HepG2 (cell line): ENCODE measurements around the gene IRX5. TPM values are rescaled to one million over a fixed set of nuclear protein-coding genes. Genes with fewer than 3 reads are reported as not detected.

Experiments used
- ATAC-seq: fragments of 200-7000 bp; cut with Tn5 transposase; 3 replicates; pipeline ENCODE4 v1.9.1; 2020; ENCODE audit warnings: mild to moderate bottlenecking, moderate library complexity
- BruUV-seq: library from RNA; stranded (reverse); fragments of 400-500 nt; replicated peaks from 2 replicates; lab custom pipeline; 2021; lab: Mats Ljungman, UMichigan
- CTCF ChIA-PET: fragments of 300-600 bp; formaldehyde crosslinking; extraction: SDS; loops from one replicate; lab custom pipeline; 2021; ENCODE audit warnings: low total read pairs, inconsistent platforms, low intra/inter-chr PET ratio; lab: Yijun Ruan, JAX
- POLR2A ChIA-PET: fragments of 350-600 bp; sonication (Branson Sonifier 250); formaldehyde crosslinking; loops from one replicate; lab custom pipeline; 2020; ENCODE audit warnings: antibody characterized with exemption, inconsistent platforms; lab: Yijun Ruan, JAX
- DNase-seq: peaks from one replicate; pipeline ENCODE4 v3.0.0-alpha.2; 2015; ENCODE audit warnings: low spot score
- FAIRE-seq: peaks from 3 replicates; lab custom pipeline; 2011; peaks lifted over from hg19 to GRCh38; lab: Jason Lieb, UNC
- H2AFZ ChIP-seq: one replicate; pipeline ENCODE4 v1.6.1; 2011; ENCODE audit warnings: low read length, inconsistent platforms
- H3K27ac ChIP-seq: fragments of 300-600 bp; 3 replicates; pipeline ENCODE4 v1.8.0; 2011; ENCODE audit warnings: mixed run types, mild to moderate bottlenecking, mixed read lengths, low read length, inconsistent platforms; ENCODE audit not compliant: insufficient read depth; ENCODE audit errors: extremely low read length
- H3K27me3 ChIP-seq, 2 experiments: fragments of 200-600 bp in 1 of 2; 2 replicates in 1 of 2; 3 replicates in 1 of 2; pipeline versions ENCODE4 v1.6.0 to v1.8.0; 2011; ENCODE audit warnings: low read length in 2 of 2, mild to moderate bottlenecking in 2 of 2, moderate library complexity in 2 of 2, inconsistent platforms in 1 of 2; ENCODE audit not compliant: insufficient read depth in 2 of 2, control insufficient read depth in 1 of 2
- H3K36me3 ChIP-seq, 2 experiments: fragments of 200-600 bp in 1 of 2; replicated peaks in 1 of 2; 2 replicates in 1 of 2; 3 replicates in 1 of 2; pipeline versions ENCODE4 v1.5.1 to v1.8.0; 2011; ENCODE audit warnings: low read length in 2 of 2, inconsistent platforms in 1 of 2; ENCODE audit not compliant: insufficient read depth in 2 of 2, control insufficient read depth in 1 of 2
- H3K4me1 ChIP-seq: 2 replicates; pipeline ENCODE4 v1.5.1; 2012; ENCODE audit warnings: low read length, inconsistent platforms; ENCODE audit not compliant: insufficient read depth
- H3K4me2 ChIP-seq: 2 replicates; pipeline ENCODE4 v1.6.0; 2011; ENCODE audit warnings: low read depth, low read length, inconsistent platforms
- H3K4me3 ChIP-seq, 3 experiments: fragments of 200-600 bp in 1 of 3; sonication (generic), shearing (Covaris generic) in 1 of 3; replicated peaks in 1 of 3; 2 replicates each; pipeline ENCODE4 v1.5.1; 2011 to 2016; ENCODE audit warnings: low read length in 3 of 3, inconsistent platforms in 2 of 3, low read depth in 2 of 3, mild to moderate bottlenecking in 2 of 3, control low read depth in 1 of 3, mixed read lengths in 1 of 3; ENCODE audit not compliant: insufficient read depth in 1 of 3
- H3K79me2 ChIP-seq: one replicate; pipeline ENCODE4 v1.6.1; 2011; ENCODE audit warnings: low read length, inconsistent platforms; ENCODE audit not compliant: insufficient read depth
- H3K9ac ChIP-seq: 2 replicates; pipeline ENCODE4 v1.6.0; 2011; ENCODE audit warnings: mild to moderate bottlenecking, low read depth, low read length, inconsistent platforms; ENCODE audit not compliant: insufficient read depth
- H3K9me3 ChIP-seq: 2 replicates; pipeline ENCODE4 v1.5.1; 2012; ENCODE audit warnings: mild to moderate bottlenecking, low read length
- H4K20me1 ChIP-seq: 2 replicates; pipeline ENCODE4 v1.6.0; 2011; ENCODE audit warnings: inconsistent platforms, mild to moderate bottlenecking, low read length, moderate library complexity; ENCODE audit not compliant: insufficient read depth
- CBFB ChIP-seq: sonication (generic); formaldehyde crosslinking; IDR thresholded peaks from 2 replicates; pipeline ENCODE4 v1.4.0; 2020; ENCODE audit warnings: missing genetic modification reagents
- CBX2 ChIP-seq, 2 experiments: fragments of 200-600 bp in 1 of 2; sonication (generic); formaldehyde crosslinking in 1 of 2; IDR thresholded peaks; 2 replicates each; pipeline versions ENCODE4 v1.7.0 to v1.8.1; 2018 to 2022; ENCODE audit warnings: low read depth in 2 of 2, low read length in 1 of 2, mild to moderate bottlenecking in 1 of 2, missing genetic modification reagents in 1 of 2
- LCORL ChIP-seq, 2 experiments: fragments of 450-650 bp in 1 of 2; sonication (generic) in 1 of 2; formaldehyde crosslinking in 1 of 2; IDR thresholded peaks; 2 replicates each; pipeline versions ENCODE4 v1.5.0 to v1.6.1; 2017 to 2020; ENCODE audit warnings: antibody characterized with exemption in 1 of 2, missing genetic modification reagents in 1 of 2
- MAZ ChIP-seq, 2 experiments: sonication (generic) in 1 of 2; formaldehyde crosslinking in 1 of 2; IDR thresholded peaks; 2 replicates each; pipeline versions ENCODE4 v1.5.0 to v1.6.1; 2012 to 2020; ENCODE audit warnings: low read depth in 2 of 2, mild to moderate bottlenecking in 2 of 2, borderline replicate concordance in 1 of 2, improper control_type of control experiment in 1 of 2, low read length in 1 of 2, missing genetic modification reagents in 1 of 2, moderate library complexity in 1 of 2
- MED8 ChIP-seq: sonication (generic); formaldehyde crosslinking; IDR thresholded peaks from 2 replicates; pipeline ENCODE4 v1.8.1; 2023; ENCODE audit warnings: mild to moderate bottlenecking, missing genetic modification reagents; ENCODE audit not compliant: insufficient replicate concordance
- RNF2 ChIP-seq: fragments of 450-650 bp; conservative IDR thresholded peaks from 2 replicates; pipeline ENCODE4 v1.6.1; 2016; ENCODE audit warnings: low read depth
- ZFP36 ChIP-seq: fragments of 150-350 bp; IDR thresholded peaks from 2 replicates; pipeline ENCODE4 v1.6.1; 2018; ENCODE audit warnings: borderline replicate concordance, low read length, low read depth; ENCODE audit not compliant: partially characterized antibody
- ZKSCAN1 ChIP-seq: fragments of 150-350 bp; IDR thresholded peaks from 2 replicates; pipeline ENCODE4 v1.6.1; 2014; ENCODE audit warnings: low read length
- ZNF383 ChIP-seq: sonication (generic); formaldehyde crosslinking; IDR thresholded peaks from 2 replicates; pipeline ENCODE4 v1.4.0; 2020; ENCODE audit warnings: missing genetic modification reagents, mild to moderate bottlenecking, borderline replicate concordance
- ZNF619 ChIP-seq: sonication (generic); formaldehyde crosslinking; IDR thresholded peaks from 2 replicates; pipeline ENCODE4 v1.4.0; 2020; ENCODE audit warnings: mild to moderate bottlenecking, missing genetic modification reagents
- ZNF790 ChIP-seq: sonication (generic); formaldehyde crosslinking; IDR thresholded peaks from 2 replicates; pipeline ENCODE4 v1.8.0; 2022; ENCODE audit warnings: missing genetic modification reagents, mild to moderate bottlenecking, borderline replicate concordance
- ZNF841 ChIP-seq: sonication (generic); formaldehyde crosslinking; IDR thresholded peaks from 2 replicates; pipeline ENCODE4 v1.8.1; 2023; ENCODE audit warnings: missing genetic modification reagents, borderline replicate concordance
- WGBS: methylation state at CpG from one replicate; pipeline ENCODE4 v1.1.6; 2017; ENCODE audit warnings: low lambda C conversion rate; 5-methylcytosine and 5-hydroxymethylcytosine counted together
- in situ Hi-C: cut with HindIII; loops from 2 replicates; pipeline ENCODE4 v1.10.0; 2017; ENCODE audit warnings: low pct_unique_long_range_greater_than_20kb; ENCODE audit not compliant: extremely low pct_ligation_motif_present
- intact Hi-C: fragments of 100-400 bp; cut with micrococcal nuclease; formaldehyde crosslinking; loops from one replicate; pipeline ENCODE4 v1.10.0; 2022; ENCODE audit not compliant: unreplicated experiment
- polyA plus RNA-seq, 8 experiments: library from polyadenylated mRNA; depleted of rRNA in 3 of 8; stranded (reverse) in 7 of 8; unstranded in 1 of 8; fragments of >200 nt; fragmentation: Illumina TruSeq in 4 of 8; extraction: Trizol in 4 of 8; gene quantifications; 2 replicates each; pipeline versions ENCODE4 v1.2.1 to v1.2.3, GENCODE V29; 2011 to 2016; ENCODE audit warnings: low read depth in 4 of 8, missing spikeins in 1 of 8, mixed read lengths in 1 of 8; ENCODE audit not compliant: insufficient read depth in 1 of 8
- total RNA-seq, 5 experiments: library from RNA; depleted of rRNA; stranded (reverse); fragments of >200 nt; fragmentation: Illumina TruSeq; extraction: Trizol; gene quantifications; 2 replicates each; pipeline ENCODE4 v1.2.3, GENCODE V29; 2016; ENCODE audit warnings: low read depth in 1 of 5
- TF ChIP-seq, protein P1 (sequence below): sonication (generic); formaldehyde crosslinking; IDR thresholded peaks from 2 replicates; pipeline ENCODE4 v1.9.0; 2021; ENCODE audit warnings: missing genetic modification reagents, mild to moderate bottlenecking, borderline replicate concordance
- TF ChIP-seq, protein P2 (sequence below): sonication (generic); formaldehyde crosslinking; IDR thresholded peaks from 2 replicates; pipeline ENCODE4 v1.8.0; 2022; ENCODE audit warnings: mild to moderate bottlenecking, missing genetic modification reagents

The IRX5 gene
- total and polyA plus RNA-seq, 2 of the 13 experiments (the other 11 are each of a cell fraction or from before 2014, with no cell fraction given) = not detected

DNA sequence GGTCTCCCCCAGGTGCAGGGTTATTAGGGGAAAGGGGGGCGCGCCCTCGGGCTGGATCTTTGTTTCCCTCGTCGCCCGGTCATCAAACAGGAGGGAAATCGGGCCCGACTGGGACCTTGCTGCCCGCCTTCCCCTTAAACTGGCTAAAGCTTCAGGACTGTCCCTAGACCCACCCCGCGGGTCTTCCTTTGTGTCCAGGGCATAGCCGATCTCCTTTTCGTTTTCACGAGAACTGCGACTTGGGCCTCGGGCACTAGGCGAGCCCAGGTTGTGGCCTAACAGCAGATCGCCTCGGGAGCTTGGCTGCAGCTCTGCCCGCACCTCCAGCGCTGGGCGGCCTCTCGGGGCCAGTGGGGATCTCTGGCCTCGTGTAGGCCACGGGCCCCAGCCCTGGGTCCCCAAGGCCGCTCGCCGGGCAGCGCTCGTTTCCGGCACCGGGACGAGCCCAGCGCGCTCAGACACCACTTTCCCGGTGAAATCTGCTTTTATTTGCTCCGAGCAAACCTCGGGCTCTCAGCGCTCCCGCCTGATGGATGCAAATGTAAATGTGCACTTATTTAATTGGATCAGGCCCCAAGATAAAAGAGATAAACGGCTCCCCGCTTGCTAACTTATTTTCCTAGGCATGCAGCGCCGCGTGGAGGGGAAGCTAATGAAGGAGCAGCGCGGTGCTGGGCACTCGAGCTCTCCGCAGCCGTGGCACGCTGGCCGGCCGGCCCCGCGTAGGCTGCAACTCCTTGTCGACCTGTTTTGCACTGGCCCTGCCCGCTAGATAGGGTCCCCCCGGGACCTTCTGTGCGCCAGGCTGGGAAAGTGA lies 7.8 kb downstream of the IRX5 start:
- 54% methylated on average over 47 of the region's 59 CpGs for WGBS
- Histone ChIP-seq H4K20me1 (no peaks in the 10 kb centered on the region), H3K4me2 (no peak overlapping the region), H2AFZ (no peak overlapping the region), H3K36me3 (no peaks in the 10 kb centered on the region), H3K4me1 (no peaks in the 10 kb centered on the region), H3K79me2 (no peaks in the 10 kb centered on the region)
- no TSS peak for BruUV-seq
- FAIRE-seq (no peak), DNase-seq (no peak)
- in situ Hi-C loops (no loop called here), intact Hi-C loops (no loop called here)
- CTCF ChIA-PET = no interaction called here
- TF ChIP-seq ZNF383 (no peak), ZFP36 (peak; percentile 83), CBFB (CRISPR knock-in tag) (no peak), ZNF790 (CRISPR knock-in tag) (no peak), LCORL (IDR thresholded peaks at IDR 0.05) (no peak), LCORL (CRISPR knock-in tag; IDR thresholded peaks at IDR 0.05) (no peak), ZKSCAN1 (no peak), RNF2 (peak; percentile 96), ZNF619 (CRISPR knock-in tag) (no peak), CBX2 (IDR thresholded peaks at IDR 0.05; ENCODE audit: low read depth, low read length) (peak; percentile 92; the same call in 1 of the 2 replicates), CBX2 (CRISPR knock-in tag; IDR thresholded peaks at IDR 0.05; ENCODE audit: low read depth) (no peak), MAZ (IDR thresholded peaks at IDR 0.05; ENCODE audit: borderline replicate concordance, low read depth, low read length) (no peak), MAZ (CRISPR knock-in tag; IDR thresholded peaks at IDR 0.05; ENCODE audit: low read depth) (no peak), MED8 (CRISPR knock-in tag) (peak; percentile 18), ZNF841 (no peak)
- TF ChIP-seq, protein P1, sequence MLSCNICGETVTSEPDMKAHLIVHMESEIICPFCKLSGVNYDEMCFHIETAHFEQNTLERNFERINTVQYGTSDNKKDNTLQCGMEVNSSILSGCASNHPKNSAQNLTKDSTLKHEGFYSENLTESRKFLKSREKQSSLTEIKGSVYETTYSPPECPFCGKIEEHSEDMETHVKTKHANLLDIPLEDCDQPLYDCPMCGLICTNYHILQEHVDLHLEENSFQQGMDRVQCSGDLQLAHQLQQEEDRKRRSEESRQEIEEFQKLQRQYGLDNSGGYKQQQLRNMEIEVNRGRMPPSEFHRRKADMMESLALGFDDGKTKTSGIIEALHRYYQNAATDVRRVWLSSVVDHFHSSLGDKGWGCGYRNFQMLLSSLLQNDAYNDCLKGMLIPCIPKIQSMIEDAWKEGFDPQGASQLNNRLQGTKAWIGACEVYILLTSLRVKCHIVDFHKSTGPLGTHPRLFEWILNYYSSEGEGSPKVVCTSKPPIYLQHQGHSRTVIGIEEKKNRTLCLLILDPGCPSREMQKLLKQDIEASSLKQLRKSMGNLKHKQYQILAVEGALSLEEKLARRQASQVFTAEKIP (CRISPR knock-in tag) = no peak
- TF ChIP-seq, protein P2, sequence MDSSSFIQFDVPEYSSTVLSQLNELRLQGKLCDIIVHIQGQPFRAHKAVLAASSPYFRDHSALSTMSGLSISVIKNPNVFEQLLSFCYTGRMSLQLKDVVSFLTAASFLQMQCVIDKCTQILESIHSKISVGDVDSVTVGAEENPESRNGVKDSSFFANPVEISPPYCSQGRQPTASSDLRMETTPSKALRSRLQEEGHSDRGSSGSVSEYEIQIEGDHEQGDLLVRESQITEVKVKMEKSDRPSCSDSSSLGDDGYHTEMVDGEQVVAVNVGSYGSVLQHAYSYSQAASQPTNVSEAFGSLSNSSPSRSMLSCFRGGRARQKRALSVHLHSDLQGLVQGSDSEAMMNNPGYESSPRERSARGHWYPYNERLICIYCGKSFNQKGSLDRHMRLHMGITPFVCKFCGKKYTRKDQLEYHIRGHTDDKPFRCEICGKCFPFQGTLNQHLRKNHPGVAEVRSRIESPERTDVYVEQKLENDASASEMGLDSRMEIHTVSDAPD = no peak
- TF ChIP-seq, all 625 proteins: peak for 4
- POLR2A ChIA-PET = no interaction called here
- H3K27me3 ChIP-seq = peaks cover 13 to 81% of the 10 kb centered on the region in 2 experiments
- H3K9me3 ChIP-seq = no peaks in the 10 kb centered on the region
- no peak for ATAC-seq
- H3K4me3 ChIP-seq = no peak overlapping the region
- no peak overlapping the region for H3K9ac ChIP-seq
- no peak overlapping the region for H3K27ac ChIP-seq
